HPDE6-E6E7 (cell line): Measurements from ENCODE around the gene GPR39.
"Not testable (repeated sequence)": the region's sequence is repeated elsewhere in the genome, so short reads cannot be mapped to it uniquely, and the experiment has no call there.

Experiments
- DNase-seq: peaks from one replicate; pipeline ENCODE4 v3.0.0; 2011; ENCODE audit warnings: missing footprints; ENCODE audit errors: extremely low spot score

The GPR39 gene

DNA sequence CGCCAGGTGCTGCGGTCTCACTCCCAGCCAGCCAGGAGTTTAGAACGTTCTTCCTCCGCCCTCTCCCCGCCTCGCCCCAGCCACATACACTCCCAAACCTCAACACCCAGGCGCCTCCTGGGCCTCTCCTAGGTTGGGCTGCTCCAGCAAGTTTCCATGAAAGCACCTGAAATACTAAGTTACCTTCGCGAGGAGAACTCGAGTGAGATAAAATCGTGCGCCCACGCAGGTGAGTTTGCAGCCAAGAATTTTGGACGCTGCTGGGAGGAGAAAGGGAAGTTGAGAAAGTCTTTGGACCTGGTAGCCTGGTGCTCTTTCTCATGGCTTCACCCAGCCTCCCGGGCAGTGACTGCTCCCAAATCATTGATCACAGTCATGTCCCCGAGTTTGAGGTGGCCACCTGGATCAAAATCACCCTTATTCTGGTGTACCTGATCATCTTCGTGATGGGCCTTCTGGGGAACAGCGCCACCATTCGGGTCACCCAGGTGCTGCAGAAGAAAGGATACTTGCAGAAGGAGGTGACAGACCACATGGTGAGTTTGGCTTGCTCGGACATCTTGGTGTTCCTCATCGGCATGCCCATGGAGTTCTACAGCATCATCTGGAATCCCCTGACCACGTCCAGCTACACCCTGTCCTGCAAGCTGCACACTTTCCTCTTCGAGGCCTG, at the start of gene GPR39:
Gene GPR39 (plus strand): TSS at position 83 of the 673 bp plus-strand sequence.
- no peak for DNase-seq

DNA sequence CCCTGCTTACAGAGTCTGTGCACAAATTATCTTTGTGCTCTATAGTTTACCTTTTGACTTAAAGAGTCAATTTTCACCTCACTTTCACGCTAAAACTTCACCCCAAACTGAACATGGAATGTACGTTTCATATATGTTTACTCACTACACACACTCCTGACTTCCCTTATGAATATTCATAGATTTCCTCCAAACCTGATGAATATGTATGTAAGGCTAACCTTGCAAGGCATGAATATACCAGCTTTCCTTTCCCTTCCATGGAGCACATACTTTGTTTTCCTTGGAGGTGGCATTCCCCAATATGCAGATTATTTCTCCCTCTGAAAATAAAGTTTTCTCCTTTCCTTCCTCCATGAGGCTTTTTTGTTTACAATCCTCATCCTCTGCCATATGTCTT, 48.4 kb upstream of the GPR39 start:
- no peak for DNase-seq

DNA sequence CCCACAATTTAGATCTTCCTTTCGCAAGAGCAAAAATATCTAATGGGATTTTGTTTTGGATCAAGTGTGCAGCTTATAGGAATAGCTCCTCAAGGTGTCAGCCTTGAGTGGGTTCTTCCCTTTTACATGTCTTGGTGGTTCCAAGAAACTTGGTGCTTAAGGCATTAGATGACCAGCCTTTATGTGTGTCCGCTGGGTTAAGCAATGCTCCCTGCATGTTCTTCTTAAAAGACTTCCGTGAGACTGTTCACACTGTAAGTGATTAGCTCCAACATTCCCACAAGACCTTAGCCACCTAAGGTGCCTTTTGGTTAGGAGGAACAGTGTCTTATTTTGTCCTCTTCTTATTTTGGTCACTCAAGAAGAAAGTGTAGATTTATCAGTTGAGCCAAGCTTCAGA, 44.3 kb upstream of the GPR39 start:
- no peak for DNase-seq

DNA sequence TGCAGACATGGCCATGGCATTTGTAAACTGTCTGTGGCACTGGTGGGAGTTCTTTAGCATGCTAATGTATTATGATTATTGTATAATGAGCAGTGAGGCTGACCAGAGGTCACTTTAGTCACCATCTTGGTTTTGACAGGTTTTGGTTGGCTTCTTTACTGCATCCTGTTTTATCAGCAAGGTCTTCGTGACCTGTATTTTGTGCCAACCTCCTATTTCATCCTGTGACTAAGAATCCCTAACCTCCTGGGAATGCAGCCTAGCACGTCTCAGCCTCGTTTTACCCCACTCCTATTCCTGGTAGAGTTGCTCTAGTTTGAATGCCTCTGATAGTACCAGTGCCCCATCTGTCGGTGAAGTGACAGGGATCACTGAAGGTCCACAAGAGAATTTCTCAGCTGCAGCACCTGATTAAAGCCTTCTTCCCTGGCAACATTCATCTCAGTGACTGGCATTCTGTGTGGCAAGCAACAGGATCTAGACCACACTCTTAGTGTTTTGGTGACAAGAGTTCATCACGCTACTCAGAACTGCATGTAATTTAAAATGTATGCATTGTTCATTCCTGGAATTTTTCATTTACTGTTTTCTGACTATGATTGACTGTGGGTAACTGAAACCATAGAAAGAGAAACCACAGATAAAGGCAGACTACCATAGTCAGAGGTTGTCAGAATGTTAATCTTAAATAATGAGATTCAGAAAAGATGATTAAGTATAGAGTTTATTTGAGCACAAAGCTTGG, 43.0 kb upstream of the GPR39 start:
- no peak for DNase-seq

DNA sequence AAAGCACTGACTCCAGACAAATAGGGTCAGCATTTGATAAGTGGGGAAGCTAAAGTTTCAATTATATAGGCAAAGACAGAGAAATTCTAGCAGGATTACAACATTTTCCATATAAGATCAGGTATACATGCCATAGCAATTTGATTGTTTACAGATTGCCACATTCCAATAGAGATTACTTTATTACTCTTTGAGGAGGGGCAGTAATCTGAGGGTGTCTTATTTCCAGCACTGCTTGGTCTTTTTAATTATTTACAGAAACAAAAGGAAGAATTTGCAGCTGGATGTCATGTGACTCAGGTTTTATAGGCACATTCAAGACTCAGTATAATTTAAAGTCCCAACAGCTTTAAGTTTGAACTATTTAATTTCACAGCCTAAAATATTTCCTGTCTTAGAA, 42.5 kb upstream of the GPR39 start:
- DNase-seq = no peak

DNA sequence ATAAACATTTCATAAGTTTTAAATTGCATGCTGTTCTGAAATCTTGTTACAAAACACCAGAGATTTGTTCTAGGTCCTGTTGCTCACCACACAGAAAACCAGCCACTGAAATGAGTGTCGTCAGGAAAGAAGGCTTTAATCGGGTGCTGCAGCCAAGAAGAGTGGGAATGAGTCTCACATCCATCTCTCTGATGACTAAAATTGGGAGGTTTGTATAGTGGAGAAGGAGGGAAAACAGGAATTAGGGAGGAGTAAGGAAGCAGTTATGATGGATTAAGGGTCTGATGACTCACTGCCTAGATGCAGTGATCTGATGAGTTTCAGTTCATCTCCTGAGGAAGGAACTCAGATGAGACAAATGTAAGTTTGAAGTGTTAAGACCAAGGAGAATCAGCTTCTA, 42.1 kb upstream of the GPR39 start:
- no peak for DNase-seq

DNA sequence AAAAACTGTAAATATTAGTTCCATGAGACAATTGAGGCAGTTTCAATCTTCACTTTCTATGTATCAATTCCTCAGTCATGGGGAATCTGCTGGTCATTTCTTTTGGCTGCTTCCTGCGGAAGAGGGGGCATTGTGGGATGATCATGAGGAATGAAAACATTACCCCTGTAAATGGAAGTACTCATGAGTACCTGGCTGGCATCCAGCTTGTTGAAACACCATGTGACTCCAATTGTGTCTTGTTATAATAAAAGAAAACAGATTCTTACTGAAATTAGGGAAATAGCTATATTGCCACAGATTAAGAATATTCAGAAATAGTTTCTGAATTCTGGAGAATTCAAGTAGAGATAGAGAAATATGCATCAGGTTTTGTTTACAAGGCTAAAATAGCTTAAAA, 41.6 kb upstream of the GPR39 start:
- no peak for DNase-seq

DNA sequence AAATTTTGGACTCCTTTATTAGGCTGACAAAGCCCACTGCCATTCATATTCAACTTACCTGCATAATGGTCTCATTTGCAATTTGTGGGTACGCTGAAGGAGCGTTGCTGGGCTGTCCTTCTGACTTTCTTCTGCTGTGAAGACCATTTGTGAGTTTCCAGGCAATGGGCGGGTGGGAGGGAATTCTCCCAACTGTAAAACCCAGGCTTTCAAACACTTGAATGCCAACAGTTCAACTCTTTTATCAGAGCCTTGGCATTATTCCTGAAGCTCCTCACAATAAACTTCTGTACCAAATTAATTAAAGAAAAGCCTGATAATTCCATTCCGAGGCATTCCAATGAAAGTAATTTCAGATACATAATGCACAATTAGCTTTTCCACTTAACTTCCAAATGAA, 35.2 kb upstream of the GPR39 start:
- no peak for DNase-seq

DNA sequence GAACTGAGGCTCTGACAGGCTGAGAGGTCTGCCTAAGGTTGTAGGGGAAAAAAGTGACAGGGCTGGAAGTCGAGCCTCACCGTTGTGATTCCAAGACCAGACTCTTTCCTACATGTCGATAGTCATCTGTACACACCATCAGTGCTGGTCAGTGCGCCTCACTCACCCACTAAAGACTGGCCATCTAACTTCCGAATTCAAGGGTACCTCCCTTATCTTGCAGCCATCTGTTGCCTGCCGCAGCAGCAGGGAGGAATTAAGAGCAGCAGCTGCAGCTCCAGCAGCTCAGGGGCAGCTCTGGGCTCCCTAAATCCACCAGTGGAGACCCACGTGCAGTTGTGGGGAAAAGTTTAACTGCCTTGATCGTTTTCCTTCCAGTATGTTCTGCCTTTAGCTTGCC, 32.6 kb upstream of the GPR39 start:
- no peak for DNase-seq

DNA sequence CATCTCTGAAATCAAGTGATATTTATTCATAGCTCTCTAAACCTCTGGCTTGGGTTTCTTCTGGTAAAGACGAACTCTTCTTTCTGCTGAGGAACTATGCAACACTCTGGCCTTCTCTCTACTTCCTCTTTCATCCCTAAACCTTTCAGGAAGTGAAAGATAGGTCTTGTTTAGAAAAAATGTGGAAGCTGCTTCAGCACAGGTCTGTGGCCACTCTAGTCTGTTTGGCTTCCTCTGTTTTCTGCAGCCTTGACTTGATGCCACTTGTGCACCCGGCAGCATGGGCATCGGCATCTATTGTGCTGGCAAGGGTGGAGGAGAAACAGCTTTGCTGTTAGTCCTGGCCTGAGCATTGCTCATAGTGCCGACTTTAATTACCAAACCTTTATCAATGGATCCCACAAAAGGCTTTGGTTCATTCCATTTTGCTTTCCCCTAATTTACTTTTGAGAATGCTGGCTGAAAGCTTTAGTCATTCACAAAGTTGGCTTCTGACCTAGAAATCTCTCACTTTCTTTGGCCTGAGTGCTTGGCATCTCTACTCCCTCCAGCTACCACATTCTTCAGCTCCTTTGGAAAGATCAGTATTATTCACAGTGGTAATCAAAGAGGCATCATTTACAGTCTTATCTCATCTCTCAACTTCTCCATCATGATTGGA, 32.0 kb upstream of the GPR39 start:
- DNase-seq = no peak

DNA sequence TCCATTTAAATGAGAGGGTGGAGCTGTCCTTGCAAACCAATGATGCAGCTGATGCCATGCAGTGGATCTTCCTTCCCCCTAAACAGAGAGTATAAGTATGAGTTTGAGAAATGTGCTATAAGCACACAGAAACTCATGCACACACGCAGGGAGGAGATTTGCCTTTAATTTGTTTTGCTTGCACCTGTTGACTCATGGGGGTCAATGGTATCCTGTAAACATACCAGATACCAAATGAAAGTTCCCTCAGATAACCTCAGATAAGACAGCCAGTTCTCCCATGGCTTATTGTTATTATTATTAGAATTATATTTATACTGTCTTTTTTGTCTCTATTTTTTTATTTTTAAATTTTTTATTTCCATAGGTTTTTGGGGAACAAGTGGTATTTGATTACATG, 29.5 kb upstream of the GPR39 start:
- no peak for DNase-seq

DNA sequence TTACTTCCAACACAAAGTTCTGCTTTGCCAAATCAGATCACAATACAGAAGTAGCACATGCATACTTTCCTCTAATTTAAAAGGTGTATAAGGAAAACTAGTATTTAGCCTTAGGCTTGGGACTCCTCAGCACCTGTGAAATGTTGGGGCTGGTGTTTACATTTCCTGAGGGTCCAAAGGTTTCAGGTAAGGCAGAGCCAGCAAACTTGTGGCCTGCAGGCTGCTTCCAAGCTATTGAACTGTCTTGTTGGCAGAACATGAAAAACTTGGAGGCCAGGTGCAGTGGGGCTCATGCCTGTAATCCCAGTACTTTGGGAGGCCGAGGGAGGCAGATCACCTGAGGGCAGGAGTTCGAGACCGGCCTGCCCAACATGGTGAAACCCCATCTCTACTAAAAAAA, 26.5 kb upstream of the GPR39 start:
- DNase-seq = no peak

DNA sequence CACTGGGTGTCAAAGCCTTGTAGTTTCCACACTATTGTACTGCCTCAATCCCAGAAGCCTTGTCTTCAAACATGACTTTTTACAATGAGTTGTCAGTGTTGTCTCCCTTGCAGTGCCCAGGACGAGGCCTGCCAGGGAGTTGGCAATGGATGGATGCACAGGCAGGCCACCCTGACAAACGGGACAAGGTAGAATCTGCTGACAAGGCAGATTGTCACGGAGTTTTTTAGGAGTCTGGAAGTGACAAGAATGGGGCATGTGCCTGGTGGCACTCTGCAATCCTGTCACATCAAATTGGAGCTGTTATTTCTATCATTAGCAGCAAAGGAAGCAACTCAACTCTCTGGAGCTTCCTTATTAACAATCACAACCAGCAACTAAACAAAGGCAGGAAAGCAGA, 25.2 kb upstream of the GPR39 start:
- DNase-seq = no peak

DNA sequence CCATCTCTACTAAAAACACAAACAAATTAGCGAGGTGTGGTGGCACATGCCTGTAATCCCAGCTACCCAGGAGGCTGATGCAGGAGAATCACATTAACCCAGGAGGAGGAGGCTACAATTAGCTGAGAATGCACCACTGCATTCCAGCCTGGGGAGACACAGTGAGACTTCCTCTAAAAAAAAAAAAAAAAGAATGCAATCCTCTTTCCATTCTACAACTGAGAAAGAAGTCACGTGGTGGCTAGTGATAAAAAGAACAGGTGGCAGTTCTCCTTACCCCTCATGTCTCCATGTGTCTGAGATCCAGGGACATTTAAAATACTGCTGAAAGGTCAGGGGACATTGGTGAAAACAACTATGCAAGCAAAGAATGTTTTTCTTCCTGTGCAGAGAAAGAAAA, 24.4 kb upstream of the GPR39 start:
- no peak for DNase-seq

DNA sequence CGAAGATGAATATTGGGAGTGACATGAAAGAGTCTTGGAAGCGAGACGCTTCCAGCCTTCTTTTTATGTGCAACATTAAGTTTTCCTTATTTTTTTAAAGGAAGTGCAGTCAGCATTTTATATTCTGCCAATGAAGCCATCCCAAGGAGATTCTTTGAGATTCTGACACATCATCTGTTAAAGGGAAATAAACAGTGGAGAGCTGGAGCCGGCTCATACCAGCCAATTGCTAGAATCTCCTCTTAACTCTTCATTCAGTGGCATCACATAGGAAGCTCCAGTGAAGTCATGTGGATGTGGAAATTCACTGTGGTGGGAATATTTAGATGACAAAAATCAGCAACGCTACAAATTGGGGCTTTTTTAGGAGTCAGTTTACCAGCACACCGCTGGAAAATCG, 23.7 kb upstream of the GPR39 start:
- no peak for DNase-seq

DNA sequence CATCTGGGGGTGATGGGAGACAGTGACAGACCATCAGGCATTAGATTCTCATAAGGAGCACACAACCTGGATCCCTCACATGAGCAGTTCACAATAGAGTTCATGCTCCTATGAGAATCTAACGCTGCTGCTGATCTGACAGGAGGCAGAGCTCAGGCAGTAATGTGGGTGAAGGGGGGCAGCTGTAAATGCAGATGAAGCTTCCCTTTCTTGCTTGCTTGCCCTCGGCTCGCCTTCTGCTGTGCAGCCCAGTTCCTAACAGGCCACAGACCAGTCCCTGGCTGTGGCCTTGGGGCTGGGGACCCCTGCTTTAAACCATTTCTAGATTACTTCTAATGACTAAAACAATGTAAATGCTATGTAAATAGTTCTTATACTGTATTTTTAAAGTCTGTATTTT, 19.6 kb upstream of the GPR39 start:
- not testable (repeated sequence) for DNase-seq

DNA sequence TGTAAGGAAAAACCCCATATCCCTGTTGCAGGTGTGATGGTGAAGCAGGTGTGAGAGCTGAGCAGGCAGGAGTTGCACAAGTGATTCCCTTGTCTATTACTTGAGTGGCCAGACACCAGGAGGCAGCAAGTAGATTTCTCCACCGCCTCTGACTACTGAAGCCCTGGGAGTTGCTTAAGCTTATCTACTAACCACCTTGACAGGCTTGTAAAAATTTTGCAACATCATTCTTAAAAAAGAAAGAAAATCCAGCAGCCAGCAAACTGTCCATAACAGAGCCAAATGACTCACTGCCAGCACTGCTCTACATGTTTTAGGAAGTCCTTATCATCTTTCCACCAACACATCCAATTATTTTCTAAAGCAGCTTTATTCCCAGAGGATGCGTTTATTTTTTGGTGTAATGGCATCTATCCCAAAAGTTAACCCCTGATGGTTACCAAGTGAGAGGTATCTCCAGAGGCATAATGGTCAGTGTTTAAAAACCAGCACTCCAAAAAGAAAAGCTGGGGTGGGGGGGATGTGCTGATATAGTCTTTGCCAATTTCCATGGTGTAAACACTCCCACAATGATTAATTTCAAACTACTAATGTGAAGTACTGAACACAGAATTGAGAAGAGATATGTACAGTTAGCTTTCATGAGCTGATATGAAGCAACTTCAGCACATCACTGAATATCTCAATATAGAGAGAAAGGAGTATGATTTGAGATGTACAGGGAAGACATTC, 16.3 kb upstream of the GPR39 start:
- DNase-seq = no peak

DNA sequence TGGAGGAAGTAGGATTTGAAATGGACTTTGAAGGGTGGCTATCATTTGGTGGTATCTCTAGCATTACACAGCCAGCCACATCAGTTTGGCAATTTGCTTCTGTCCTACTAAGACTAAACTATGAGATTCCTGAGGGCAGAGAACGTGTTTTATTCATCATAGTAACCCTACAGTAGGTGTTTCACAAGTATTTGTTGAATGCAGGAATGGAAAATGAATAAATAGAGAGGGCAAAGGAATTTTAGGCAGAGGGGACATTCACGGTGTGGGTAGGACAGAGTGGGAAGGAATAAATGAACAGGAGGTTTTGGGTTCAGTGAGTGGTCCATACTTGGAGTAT, 15.7 kb upstream of the GPR39 start:
- DNase-seq = no peak

DNA sequence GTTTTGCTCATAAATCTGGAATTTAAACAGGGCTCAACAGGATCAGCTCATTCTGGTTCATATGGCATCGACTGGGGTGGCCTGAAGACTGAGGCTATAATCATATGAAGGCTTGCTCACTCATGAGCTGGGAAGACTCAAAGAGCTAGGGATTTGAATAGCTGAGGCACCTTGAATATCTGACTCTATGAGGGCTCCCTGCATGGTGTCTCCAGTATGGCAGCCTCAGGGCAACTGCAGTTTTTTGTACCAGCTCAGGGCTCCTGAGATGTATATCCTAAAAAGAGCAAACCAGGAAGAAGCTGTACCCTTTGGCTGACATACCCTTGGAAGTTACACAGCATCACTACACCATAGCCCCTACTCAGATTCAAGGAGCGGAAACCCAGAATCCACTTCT, 15.3 kb upstream of the GPR39 start:
- DNase-seq = no peak

DNA sequence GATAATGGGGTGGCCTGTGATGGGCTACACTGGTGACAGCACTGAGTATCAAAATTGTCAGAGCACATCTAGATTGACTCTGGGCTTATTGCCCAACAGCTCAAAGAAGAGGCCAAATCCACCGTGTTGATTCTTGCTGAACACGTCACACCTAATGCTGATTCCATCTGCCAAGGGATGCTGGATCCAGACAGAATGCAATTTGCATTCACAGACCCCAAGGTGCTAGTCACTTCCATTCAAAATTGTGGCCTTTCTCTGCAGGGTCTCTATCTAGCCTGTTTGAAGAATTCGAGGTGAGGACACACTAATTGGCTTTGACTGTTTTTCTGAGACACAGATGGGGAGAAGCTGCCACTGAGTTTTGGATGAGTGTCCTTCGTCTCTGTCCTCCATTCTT, 13.5 kb upstream of the GPR39 start:
- DNase-seq = no peak

DNA sequence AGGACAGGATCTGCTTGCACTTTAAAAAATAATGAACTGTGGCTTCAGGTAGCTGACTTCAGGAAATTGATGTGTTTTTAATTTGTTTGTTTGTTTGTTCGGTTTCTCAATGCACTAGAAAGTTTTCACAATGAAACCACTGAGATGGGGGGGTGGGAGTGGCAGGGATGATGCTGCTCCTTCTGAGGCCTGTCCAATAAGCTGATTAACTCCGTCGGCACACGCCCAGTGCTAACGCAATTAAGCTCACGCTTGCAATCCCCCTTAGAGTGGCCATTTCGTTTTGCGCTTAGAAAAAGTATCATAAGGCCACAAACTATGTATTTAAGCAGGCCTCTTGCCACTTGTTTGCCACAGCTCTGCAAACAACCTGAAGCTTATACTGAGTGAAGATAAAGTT, 12.5 kb upstream of the GPR39 start:
- no peak for DNase-seq

DNA sequence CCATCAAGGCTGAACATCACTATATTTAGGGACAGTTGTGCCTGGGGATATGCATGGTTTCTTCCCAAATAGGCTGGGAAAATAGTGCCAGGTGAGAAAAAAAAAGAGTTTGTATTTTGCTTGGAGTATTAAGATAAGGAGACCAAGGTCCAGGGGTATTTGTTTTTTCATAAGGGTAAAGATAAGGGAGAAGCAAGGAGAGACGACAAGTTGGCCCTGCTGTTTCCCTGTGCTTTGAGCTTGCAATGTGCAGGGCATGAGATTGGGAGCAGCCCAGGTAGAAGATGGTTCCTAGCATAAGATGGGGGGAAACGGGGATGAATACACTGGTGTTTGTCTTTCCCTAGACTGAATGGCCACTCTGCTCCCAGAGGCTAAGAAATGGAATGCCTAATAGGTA, 8.8 kb upstream of the GPR39 start:
- no peak for DNase-seq

DNA sequence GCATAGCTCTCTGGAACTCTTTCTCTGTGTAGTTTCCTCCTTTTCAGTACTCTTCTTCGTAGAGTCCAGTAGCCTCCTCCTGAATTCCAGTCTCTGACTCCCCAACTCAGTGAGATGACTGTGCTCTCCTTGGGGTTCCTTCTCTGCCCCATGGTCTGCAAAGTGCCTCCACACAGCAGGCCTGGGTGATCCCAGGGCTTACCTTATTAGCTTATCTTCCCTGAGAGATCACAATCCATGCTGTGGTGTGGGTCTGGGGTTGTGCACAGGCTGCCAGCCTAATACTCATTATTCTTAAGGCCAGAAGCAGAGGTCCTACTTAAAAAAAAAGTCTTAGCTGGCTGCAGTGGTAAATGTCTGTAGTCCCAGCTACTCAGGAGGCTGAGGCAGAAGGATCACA, 4.6 kb upstream of the GPR39 start:
- DNase-seq = no peak
